Activated T-helper 1 cell treated with anti-CD3 and anti-CD28 coated beads, Interleukin-2, amount 50 U/mL, for 16 hours (primary cell): ENCODE results near the gene PNLIP.

Source experiments
- DNase-seq, 2 donors: peaks; one replicate each; pipeline ENCODE4 v3.0.0-alpha.2; 2020; ENCODE audit warnings: low read depth in 1 of 2, low spot score in 1 of 2

The PNLIP gene

GRCh38 chr10:116574797-116575196, 29.1 kb downstream of the PNLIP start:
- no peak for DNase-seq

DNA sequence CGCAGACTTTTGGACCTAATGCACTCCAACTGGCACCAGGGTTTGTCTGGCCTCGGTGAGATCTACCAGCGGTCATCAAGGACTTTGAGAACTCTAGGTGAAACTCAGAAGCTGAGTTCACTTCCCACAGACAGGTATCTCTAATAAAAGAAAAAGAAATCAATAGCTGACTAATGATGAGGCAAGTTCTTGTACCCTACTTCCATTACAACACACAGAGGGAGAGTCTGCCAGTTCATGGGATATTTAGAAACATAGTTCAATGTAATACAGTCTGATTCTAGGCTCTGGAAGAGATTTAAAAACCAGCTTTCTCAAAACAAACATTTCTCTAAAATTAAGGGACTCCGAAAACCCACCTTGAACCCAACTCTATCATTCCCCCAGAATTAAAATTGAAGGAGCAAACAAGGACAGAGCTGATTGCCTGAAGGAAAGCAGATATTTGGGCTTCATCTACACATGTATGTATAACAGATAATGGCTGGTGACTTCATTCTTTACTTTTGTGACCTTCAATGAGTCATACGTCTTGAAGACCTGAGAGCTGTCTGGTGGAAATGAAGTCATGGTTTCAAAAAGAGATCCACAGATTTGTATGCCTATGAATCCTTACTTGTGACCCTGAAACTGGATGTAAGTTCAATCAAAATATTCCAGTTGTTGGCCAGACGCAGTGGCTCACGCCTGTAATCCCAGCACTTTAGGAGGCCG, 42.3 kb downstream of the PNLIP start:
- DNase-seq: no peak

- no peak for DNase-seq
These were observed 43.3 kb downstream of the PNLIP start for GRCh38 chr10:116588995-116589394.

GRCh38 chr10:116589926-116590325, 44.2 kb downstream of the PNLIP start:
- no peak for DNase-seq

DNA sequence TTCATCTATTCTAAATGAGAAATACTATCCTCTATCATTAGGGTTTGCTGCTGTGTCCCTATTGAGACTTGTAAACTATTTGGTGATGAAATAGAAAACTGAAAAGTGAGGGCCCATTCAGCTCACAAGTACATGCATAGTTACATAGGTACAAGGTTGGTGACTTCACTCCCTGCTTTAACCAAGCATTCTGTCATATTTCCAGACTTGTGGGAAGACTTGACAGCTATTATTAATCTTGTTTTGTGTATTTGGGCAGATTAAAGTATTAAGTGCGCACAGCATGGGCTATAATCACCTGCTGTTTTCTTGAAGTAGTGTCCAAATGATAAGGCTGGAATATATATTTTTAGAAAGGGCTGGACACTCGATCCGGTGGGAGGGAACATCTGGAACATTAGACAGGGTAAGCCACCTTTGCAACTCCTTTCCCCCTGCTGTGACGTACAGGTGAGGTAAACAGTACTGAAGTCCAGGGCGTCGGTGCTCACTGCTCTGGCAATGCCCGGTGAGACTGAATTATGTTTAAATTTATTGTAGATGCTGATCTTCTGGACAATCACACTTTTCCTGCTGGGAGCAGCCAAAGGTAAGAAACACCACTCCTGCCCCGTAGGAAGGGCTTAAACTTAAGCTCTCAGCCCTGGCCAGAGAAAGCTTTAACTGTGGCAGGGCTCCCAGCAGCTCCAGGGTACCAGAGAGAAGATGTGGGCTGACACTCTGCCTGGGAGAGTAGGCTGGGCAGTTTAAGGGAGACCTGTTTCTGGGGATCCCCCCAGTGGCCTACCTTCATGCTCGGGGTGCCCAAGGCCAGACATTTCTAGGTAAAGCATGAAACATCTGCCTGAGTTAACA, 45.1 kb downstream of the PNLIP start, which contains the start of gene PNLIPRP1:
Gene PNLIPRP1 (plus strand): TSS at position 370 of the 855 bp plus-strand sequence. CDS start 171 bp downstream, at position 541.
- no peak for DNase-seq

DNA sequence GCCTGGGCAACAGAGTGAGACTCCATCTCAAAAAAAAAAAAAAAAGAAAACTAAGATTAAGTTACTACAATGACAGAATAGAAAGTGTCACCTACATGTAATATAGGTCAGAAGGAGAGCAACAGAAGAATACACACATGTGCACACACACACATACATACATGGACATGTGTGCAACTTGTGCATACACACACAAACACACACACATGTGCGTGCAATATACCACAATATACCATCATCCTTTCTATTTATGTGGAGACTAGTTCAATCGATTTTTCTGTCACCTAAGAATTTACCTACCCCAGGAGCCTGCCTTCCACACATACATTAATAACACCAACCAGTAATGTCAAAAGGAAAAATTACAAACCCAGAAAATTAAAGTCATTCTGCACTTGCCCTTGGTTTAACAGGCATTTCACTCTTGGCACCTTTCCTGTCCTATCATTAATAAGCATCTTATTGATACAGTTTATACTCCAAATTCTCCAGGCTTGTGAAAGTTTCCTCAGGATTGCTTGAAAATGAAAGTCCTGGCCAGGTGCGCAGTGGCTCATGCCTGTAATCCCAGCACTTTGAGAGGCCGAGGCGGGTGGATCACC, 47.5 kb downstream of the PNLIP start:
- no peak for DNase-seq

- DNase-seq: no peak
These were observed 48.8 kb downstream of the PNLIP start for GRCh38 chr10:116594525-116595035.

DNA sequence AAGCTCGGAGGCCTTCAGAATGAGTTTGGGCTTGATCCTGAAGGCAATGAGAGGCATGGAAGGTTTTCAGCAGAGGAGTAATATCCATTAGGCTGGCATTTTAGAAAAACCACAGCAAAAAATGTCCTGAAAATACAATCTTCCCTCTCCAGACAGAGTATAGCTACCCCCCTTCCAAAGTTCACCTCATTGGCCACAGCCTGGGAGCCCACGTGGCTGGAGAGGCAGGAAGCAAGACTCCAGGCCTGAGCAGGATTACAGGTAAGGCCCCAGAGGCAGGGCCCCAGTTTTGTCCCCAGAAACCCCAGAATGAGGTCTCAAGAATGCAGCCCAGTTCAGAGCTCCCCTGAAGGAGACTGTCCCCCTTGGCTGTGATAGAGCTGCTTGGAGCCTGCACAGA, 50.3 kb downstream of the PNLIP start:
- DNase-seq: no peak

- DNase-seq: no peak
These were observed 51.8 kb downstream of the PNLIP start for GRCh38 chr10:116597543-116597942.

DNA sequence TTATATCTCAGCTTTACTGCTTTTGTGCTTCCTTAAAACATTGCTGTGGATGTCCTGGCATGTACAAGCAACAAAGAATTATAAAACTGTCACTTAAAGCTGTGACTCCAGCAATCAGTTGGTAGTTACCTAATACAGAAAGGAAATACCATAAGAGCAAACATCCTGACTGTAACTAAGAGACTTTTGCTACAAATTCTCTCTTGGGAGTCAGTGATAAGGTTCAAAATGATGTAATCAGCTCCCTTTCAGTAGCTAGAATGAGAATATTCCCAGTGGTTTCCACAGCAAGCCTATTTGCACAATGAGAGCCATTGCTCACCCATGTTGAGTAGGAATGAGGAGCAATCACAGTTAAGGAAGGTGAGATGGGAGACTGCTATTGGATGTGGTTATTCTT, 52.6 kb downstream of the PNLIP start:
- DNase-seq: no peak

GRCh38 chr10:116599991-116600390, 54.3 kb downstream of the PNLIP start:
- no peak for DNase-seq

DNA sequence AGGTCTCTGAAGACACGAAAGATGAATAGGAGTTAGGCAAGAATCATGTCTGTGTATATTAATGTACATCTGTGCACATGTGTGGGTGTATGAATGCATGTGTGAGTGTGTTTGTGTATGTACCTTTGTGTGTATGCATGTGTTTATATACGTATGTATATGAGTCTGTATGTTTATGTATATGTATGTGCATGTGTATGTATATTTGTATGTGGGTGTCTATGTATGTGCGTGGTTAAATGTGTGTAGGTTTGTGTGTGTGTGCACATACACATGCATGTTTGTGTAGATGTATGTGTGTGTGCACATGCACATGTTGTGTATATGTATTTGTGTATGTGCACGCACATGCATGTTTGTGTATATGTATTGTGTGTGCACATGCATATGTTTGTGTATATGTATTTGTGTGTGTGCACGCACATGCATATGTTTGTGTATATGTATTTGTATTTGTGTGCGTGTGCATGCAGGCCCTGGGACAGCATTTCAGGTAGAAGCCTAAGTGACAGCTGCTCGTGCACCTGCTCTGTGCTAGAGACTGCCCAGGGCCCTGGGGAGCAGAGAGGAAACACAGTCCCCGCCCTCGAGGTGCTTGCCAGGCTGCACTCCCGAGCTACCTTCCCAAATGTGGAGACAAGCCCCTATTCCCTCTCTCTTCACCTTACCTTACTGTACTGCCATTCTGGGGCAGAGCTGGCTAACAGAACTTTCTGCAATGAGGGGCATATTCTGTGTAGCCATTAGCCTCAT, 57.1 kb downstream of the PNLIP start:
- DNase-seq: no peak

GRCh38 chr10:116606061-116606483, 60.3 kb downstream of the PNLIP start:
- no peak for DNase-seq

- no peak for DNase-seq
These were observed 61.6 kb downstream of the PNLIP start for GRCh38 chr10:116607336-116607735.

DNA sequence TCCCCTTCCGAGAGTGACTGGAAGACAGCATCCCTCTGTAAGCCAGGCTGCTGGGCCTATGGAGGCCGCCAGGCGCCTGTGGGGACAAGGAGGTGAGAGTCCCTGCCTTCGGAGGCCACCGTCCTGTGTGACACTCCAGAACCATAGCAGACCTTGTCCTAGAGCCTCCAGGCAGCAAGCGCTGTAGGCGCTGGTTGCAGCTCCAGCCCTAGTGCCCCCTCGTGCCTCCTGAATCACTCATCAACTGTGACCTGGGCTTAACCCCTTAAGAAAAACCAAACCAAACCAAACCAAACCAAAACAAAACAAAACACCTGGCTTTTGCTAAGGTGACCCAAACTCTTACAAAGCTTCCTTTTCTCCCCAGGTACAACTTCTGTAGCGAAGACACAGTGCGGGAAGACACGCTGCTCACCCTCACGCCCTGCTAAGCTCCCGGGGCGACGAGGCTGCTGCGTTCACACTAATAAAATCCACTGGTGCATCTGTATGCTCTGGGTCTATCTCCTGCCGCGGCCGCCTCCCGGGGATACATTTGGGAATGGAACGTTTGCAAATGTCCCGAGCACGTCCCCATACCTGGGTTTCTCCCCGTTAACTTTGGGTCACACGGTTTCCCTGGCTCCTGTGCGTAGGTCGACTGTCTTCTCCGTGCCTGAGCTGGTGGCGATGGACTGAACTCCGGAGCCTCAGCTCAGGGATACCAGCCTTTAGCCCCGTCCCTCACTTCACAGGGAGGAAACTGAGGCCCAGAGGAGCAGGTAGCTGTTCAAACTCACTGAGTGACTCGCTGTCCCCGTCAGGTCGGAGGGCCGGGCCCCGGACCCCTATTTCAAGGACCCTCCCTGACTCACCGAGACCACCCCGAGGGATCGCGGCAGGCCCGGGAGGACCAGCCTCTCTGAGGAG, 63.2 kb downstream of the PNLIP start:
- DNase-seq: no peak

- no peak for DNase-seq
These were observed 64.9 kb downstream of the PNLIP start for GRCh38 chr10:116610443-116611152.

DNA sequence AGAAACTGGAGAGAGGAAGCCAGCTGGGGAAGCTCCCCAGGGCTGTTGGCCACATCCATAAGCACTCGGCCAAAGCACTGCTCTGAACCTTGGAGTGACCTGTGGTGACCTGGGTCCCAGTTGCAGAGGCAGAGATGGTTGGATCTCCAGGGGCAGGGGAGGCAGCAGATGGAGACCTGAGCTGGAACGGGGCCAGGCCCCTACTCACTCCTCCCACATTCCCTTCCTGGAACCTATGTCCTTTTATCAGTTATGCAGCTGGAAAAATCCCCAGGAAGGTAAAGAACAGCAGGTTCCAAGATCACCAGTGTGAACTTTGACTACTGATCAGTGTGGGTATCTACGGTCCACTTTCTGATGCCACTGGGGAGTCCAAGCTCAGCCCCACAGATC, 65.4 kb downstream of the PNLIP start:
- no peak for DNase-seq

DNA sequence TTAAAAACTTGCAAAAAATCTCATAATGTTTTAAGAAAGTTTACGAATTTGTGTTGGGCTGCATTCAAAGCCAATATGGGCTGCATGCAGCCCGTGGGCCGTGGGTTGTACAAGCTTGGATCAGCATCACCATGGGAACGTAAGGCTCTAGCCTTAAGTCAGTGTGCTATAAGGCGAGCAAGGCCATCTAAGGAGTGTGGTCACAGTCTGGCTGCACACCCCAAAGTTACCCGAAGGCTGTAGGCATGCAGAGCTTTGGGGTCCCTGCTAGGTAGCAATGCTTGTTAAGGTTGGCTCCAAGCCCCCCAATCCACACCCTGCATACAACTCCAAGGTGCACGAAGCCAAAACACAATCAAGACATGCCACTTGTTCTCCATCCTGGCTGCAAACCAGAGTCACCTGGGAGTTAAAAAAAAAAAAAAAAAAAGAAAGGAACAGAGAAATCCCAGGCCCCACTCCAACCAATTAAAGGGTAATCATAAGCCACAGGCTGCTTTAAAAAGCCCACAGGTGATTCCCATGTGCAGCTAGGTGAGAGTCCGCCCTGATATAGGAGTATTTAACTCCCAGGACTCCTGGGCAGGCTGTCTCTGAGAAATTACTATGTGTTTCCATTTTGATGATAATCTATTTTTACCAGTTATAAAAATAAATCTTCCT, 66.5 kb downstream of the PNLIP start:
- DNase-seq: no peak

GRCh38 chr10:116613471-116613870, 67.7 kb downstream of the PNLIP start:
- no peak for DNase-seq
